ENCODE data around the gene PLD1.
"Not testable (repeated sequence)": the region's sequence is repeated elsewhere in the genome, so short reads cannot be mapped to it uniquely, and the experiment has no call there.

The PLD1 gene

DNA sequence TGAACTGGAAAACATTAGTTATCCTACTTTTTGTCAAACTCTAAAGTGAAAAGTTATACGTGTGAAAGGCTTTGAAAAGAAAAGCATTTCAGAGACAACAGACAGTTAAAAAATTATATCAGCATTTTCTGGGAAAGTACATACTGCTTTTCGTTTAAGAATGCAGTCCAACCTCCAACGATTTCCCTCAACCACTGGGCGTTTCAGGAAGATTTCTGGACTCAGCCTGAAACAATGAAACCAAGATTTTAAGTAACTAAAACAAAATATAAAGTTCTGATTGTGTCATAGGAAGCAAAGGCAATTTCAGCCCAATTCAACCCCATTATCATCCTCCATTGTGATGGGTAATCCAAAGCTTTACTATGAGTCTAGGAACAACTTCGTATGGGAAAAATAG is 110.7 kb downstream of the PLD1 start:
- DNase-seq (ENCODE audit: low spot score): no peak

DNA sequence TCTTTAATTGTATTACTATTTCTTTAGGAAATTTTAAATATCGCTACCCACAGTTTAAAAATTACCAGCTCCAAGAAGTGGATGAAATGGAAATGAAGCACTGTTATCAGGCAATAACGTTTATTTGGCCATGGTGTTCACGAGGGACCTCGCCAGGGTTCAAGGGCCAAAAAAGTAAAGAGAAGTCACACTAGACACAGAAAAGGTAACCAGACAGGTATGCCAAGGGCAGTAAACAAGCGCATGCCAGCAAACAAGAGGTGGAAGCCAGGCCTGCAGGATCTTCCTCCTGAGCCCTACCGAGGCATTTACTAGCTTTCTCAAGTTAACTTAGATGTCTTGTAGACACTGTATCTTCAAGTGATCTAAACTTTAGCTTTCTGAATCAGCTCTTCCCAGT is 113.5 kb downstream of the PLD1 start:
- DNase-seq (ENCODE audit: low spot score): no peak

GRCh38 chr3:171695426-171695825 is 114.9 kb downstream of the PLD1 start:
- DNase-seq (ENCODE audit: low spot score): no peak

DNA sequence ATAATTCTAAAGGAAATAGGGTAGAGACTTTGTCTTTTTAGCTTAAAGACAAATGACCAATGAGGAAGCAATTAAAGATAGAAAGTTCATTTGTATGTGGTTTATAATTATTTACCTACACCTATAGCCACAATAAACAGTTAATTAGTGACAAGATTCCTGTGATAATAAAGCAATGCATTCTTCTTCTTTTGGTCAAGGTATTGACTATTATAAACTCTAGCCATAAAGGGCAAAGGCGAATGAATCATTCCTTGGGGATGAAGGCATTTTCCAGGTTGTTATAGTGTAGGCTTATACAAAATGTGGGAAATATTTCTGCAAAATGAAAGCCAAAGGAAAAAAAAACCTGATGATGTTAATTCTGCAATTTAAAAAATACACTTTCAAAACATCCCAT is 115.4 kb downstream of the PLD1 start:
- no peak for DNase-seq (ENCODE audit: low spot score)

DNA sequence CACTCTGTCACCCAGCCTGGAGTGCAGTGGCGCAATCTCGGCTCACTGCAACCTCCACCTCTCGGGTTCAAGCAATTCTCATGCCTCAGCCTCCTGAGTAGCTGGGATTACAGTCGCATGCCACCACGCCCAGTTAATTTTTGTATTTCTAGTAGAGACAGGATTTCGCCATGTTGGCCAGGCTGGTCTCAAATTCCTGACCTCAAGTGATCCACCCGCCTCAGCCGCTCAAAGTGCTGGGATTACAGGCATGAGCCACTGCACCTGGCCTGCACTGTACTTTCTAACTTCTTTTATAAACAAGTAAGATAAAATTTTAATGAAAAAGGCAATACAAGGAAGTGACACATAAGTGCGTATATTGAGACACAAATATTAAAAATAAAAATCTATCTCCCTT is 117.7 kb downstream of the PLD1 start:
- DNase-seq (ENCODE audit: low spot score): not testable (repeated sequence)

- DNase-seq (ENCODE audit: low spot score): no peak
Observed at GRCh38 chr3:171691485-171691884, 118.8 kb downstream of the PLD1 start.

- no peak for DNase-seq (ENCODE audit: low spot score)
Observed at GRCh38 chr3:171690281-171690680, 120.0 kb downstream of the PLD1 start.

- DNase-seq (ENCODE audit: low spot score): no peak
Observed at GRCh38 chr3:171688593-171688992, 121.7 kb downstream of the PLD1 start.

DNA sequence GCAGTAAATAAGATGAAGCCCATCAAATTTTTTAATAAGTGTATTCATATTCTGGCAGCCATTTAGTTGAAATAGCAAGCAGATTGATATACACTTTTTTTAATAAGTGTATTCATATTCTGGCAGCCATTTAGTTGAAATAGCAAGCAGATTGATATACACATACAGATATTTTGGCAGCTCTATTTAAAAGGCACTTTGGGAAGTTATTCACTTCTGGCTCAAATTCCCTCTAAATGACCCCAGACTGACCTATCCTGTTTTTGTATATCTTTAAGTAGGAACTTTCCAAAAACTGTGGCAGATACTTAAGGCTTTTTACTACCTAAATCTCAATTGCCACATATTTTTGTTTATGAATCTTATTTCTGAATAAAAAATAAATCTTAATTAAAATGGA is 122.3 kb downstream of the PLD1 start:
- DNase-seq (ENCODE audit: low spot score): no peak

DNA sequence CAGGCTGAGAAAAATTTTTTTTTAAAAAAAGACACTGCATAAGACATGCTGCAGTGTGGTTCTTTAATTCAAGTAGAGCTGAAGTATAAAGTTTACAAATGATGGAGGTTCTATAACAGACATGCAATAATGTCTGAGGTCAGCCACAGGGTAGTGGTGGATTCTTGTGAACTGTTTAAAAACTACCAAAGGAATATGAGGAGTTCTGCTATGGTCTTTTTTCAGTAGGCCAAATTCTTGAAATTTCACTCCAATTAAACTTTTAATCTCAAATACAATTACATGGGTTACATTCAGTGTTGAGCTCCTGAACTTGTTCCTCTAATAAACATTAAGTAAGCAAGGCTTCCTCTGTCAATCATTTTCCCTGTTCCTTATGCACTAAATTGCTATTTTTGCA is 122.7 kb downstream of the PLD1 start:
- DNase-seq (ENCODE audit: low spot score): no peak

GRCh38 chr3:171687064-171687463 is 123.2 kb downstream of the PLD1 start:
- DNase-seq (ENCODE audit: low spot score): no peak

GRCh38 chr3:171685116-171685895 is 125.0 kb downstream of the PLD1 start:
- DNase-seq (ENCODE audit: low spot score): no peak

GRCh38 chr3:171684221-171684620 is 126.1 kb downstream of the PLD1 start:
- DNase-seq (ENCODE audit: low spot score): no peak

DNA sequence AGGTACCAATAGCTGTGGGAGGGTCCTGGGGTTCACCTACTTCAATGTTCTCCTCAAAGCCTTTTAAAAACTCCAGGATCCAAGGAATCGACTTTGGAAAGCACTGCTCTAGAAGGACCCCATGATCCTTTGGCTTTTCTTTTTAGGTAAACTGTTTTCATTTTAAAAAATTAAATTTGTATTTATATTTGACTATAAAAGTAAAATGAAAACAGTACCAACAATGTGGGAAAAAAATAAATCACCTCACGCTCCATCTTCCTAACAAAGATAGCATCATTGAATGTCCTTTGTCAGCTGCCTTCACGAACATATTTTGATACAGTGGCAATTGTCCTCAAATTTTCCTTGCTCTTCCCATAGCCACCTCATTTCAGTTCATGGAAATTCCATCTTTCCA is 127.5 kb downstream of the PLD1 start:
- no peak for DNase-seq (ENCODE audit: low spot score)

- DNase-seq (ENCODE audit: low spot score): no peak
Observed at GRCh38 chr3:171680726-171681411, 129.4 kb downstream of the PLD1 start.

DNA sequence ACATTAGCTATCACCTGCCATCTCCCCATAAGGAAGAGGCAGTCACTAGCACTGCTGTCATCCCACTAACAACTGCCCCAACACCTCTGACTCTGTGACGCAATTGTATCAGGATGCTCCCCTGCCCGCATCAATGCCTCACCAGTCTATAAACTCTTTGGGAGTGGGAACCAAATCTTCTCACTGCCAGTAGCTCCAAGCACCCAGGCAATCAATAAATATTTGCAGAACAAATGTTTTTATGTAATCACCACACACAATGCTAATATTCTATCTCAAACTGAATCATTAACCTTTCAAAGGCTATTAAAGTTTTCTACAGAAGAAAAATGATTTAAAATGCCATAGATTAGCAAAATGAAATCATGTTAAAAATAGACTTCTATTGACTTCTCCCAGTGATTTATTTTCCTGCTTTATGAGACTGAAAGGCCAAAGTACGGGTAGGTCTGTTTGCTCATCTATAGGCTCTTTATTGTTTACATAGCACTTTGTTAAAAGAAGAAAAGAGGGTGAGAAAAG is 131.3 kb downstream of the PLD1 start:
- DNase-seq (ENCODE audit: low spot score): no peak

GRCh38 chr3:171677706-171678105 is 132.6 kb downstream of the PLD1 start:
- no peak for DNase-seq (ENCODE audit: low spot score)

DNA sequence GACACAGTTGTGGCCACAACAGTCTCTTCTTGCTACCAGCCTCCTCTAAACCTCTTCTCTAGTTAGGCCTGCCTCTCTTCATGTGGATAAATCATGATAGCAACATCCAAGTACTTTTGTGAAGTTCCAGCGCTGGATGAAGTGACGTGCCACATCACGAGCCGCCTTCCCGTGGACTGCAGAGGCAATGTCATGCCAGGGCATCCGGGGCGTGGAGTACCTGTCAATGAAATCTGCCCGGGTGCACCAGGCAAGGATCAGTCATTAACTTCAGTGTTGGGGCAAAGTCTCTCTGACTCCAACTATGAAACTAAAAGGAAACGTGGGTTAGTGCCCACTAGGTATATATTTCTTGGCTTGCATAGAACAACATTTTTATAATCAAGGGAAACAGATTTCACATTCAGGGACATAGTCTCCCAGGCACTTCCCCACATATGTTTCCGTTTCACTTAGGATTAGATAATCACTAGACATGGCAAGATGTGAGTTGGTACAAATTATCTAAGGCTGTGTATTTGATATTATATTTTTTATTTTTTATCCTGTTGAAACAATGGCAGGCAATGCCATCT is 133.6 kb downstream of the PLD1 start:
- no peak for DNase-seq (ENCODE audit: low spot score)

DNA sequence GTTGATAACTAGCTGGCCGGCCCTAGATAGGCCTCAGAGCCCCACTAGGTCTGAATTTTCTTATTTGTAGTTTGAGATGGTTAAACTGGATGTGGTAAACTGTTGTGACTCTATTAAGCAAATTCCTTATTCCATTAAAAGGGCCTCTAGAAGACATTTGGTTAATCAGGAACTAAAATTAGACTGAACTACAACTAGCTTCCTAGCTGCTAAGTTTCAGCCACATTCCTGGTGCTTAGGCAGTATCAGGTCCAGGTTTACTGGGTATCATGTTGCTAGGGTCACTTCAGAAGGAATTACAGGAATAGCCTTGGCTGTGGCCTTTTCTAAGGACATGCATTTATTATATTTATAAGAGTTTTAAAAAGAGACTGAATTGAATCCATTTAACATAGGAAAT is 136.3 kb downstream of the PLD1 start:
- DNase-seq (ENCODE audit: low spot score): no peak

GRCh38 chr3:171672538-171672937 is 137.7 kb downstream of the PLD1 start:
- no peak for DNase-seq (ENCODE audit: low spot score)

- no peak for DNase-seq (ENCODE audit: low spot score)
Observed at GRCh38 chr3:171672124-171672523, 138.2 kb downstream of the PLD1 start.

DNA sequence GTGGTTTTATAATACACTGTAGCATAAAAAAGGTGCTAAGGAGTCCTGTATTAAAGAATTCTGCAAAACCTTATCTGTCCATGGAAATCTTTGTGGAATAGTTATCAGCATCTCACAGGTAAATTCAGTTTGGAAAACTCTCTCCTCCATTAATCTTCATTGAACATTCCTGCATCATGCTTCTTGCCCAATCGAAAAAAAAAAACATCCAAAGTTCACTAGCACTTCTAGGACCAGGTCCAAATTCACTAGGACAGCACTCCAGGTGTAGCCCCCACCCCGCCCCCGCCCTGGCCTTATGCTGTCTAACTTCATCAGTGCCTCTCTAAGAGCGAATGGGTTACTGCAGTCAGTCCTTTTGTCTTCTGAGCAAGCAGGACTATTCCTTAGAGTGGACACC is 138.6 kb downstream of the PLD1 start:
- DNase-seq (ENCODE audit: low spot score): no peak

DNA sequence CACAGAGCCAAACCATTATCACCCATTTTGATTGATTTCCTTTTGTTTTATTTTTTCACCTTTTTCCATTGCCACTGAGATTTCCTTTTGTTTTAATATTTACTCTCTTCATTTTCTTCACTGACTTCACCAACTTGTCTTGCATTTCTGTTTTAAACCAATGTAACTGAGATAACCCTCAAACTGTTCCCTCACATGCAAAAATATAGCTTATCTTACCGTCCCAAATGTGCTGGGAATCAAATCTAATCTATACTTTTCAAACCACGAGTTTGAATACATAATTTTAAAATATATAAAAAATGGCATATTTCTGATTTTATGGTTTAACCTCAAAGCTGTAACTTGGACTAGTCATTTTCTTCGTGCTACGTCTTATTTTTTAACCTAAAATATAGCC is 143.8 kb downstream of the PLD1 start:
- DNase-seq (ENCODE audit: low spot score): no peak

Data from SW480 (cell line).